Hematopoietic multipotent progenitor cell treated with erythropoietin and hydrocortisone succinate and interleukin-3 and kit ligand, for 4 days (in vitro differentiated cells): ENCODE data around the gene PDCL3.
A peak's percentile ranks its signal among the peaks of the same experiment; 100 is the strongest.

Source experiments
- DNase-seq: peaks from one replicate; pipeline ENCODE4 v3.0.0-alpha.2; 2015

PDCL3 gene

GRCh38 chr2:100562613-100563406, at the start of gene PDCL3:
TSS of gene PDCL3 (plus strand) at chr2:100562993. CDS start at chr2:100563068, 75 bp downstream.
- peak; percentile 99 for DNase-seq

- DNase-seq: peak; percentile 95
These were observed 49.1 kb upstream of the PDCL3 start for GRCh38 chr2:100513650-100514049.

GRCh38 chr2:100517556-100517955, 45.2 kb upstream of the PDCL3 start:
- DNase-seq: no peak

GRCh38 chr2:100518801-100519200, 44.0 kb upstream of the PDCL3 start:
- DNase-seq: no peak

GRCh38 chr2:100520224-100520623, 42.6 kb upstream of the PDCL3 start:
- no peak for DNase-seq

- no peak for DNase-seq
These were observed 40.4 kb upstream of the PDCL3 start for GRCh38 chr2:100522430-100522829.

- no peak for DNase-seq
These were observed 38.5 kb upstream of the PDCL3 start for GRCh38 chr2:100524331-100524730.

GRCh38 chr2:100526868-100527267, 35.9 kb upstream of the PDCL3 start:
- DNase-seq: no peak

GRCh38 chr2:100527440-100528015, 35.3 kb upstream of the PDCL3 start:
- DNase-seq: peak; percentile 36

GRCh38 chr2:100529176-100529575, 33.6 kb upstream of the PDCL3 start:
- no peak for DNase-seq

- no peak for DNase-seq
These were observed 32.9 kb upstream of the PDCL3 start for GRCh38 chr2:100529900-100530299.

- DNase-seq: no peak
These were observed 26.9 kb upstream of the PDCL3 start for GRCh38 chr2:100535855-100536254.

- no peak for DNase-seq
These were observed 24.9 kb upstream of the PDCL3 start for GRCh38 chr2:100537918-100538317.

GRCh38 chr2:100539221-100539620, 23.6 kb upstream of the PDCL3 start:
- DNase-seq: no peak

GRCh38 chr2:100541404-100541803, 21.4 kb upstream of the PDCL3 start:
- no peak for DNase-seq

GRCh38 chr2:100542418-100542817, 20.4 kb upstream of the PDCL3 start:
- no peak for DNase-seq

- no peak for DNase-seq
These were observed 17.7 kb upstream of the PDCL3 start for GRCh38 chr2:100544911-100545596.

GRCh38 chr2:100546469-100546868, 16.3 kb upstream of the PDCL3 start:
- peak; percentile 38 for DNase-seq

GRCh38 chr2:100548771-100549170, 14.0 kb upstream of the PDCL3 start:
- no peak for DNase-seq

- DNase-seq: no peak
These were observed 11.5 kb upstream of the PDCL3 start for GRCh38 chr2:100551303-100551702.

GRCh38 chr2:100554798-100555407, 7.9 kb upstream of the PDCL3 start:
- peak; percentile 62 for DNase-seq

- no peak for DNase-seq
These were observed 6.0 kb upstream of the PDCL3 start for GRCh38 chr2:100556746-100557145.

- no peak for DNase-seq
These were observed 2.5 kb upstream of the PDCL3 start for GRCh38 chr2:100560216-100560830.
